GM18907 (cell line): Measurements from ENCODE around the gene UPK3B.
"Not testable (repeated sequence)": the region's sequence is repeated elsewhere in the genome, so short reads cannot be mapped to it uniquely, and the experiment has no call there.

Experiments used
- ATAC-seq: cut with Tn5 transposase; IDR thresholded peaks from one replicate; pipeline ENCODE4 v1.9.1; 2021; ENCODE audit warnings: mild to moderate bottlenecking, moderate library complexity; ENCODE audit not compliant: unreplicated experiment

The UPK3B gene

GRCh38 chr7:76509931-76510877 lies at the start of gene UPK3B:
Gene UPK3B, plus strand, starts transcription at chr7:76510552. Its CDS starts 101 bp downstream, at chr7:76510653.
- ATAC-seq = no peak

- not testable (repeated sequence) for ATAC-seq
Observed at GRCh38 chr7:76460767-76461166, 49.6 kb upstream of the UPK3B start.

GRCh38 chr7:76461464-76462101 lies 48.8 kb upstream of the UPK3B start, which contains the start of gene DTX2:
Gene DTX2, plus strand, starts transcription at chr7:76461709. Its CDS starts 18,801 bp downstream, at chr7:76480510.
- peak; percentile 98 for ATAC-seq

GRCh38 chr7:76462271-76462882 lies 48.0 kb upstream of the UPK3B start:
- peak; percentile 14 for ATAC-seq

- not testable (repeated sequence) for ATAC-seq
Observed at GRCh38 chr7:76464959-76465358, 45.4 kb upstream of the UPK3B start.

GRCh38 chr7:76465950-76466349 lies 44.4 kb upstream of the UPK3B start:
- ATAC-seq = not testable (repeated sequence)

GRCh38 chr7:76467743-76468404 lies 42.5 kb upstream of the UPK3B start:
- not testable (repeated sequence) for ATAC-seq

- ATAC-seq = not testable (repeated sequence)
Observed at GRCh38 chr7:76471556-76472221, 38.7 kb upstream of the UPK3B start.

GRCh38 chr7:76473097-76473496 lies 37.3 kb upstream of the UPK3B start:
- not testable (repeated sequence) for ATAC-seq

GRCh38 chr7:76476280-76476679 lies 34.1 kb upstream of the UPK3B start:
- ATAC-seq = not testable (repeated sequence)

GRCh38 chr7:76476742-76477474 lies 33.4 kb upstream of the UPK3B start:
- not testable (repeated sequence) for ATAC-seq

- not testable (repeated sequence) for ATAC-seq
Observed at GRCh38 chr7:76479628-76480027, 30.7 kb upstream of the UPK3B start.

- not testable (repeated sequence) for ATAC-seq
Observed at GRCh38 chr7:76480403-76481253, 29.7 kb upstream of the UPK3B start.

- ATAC-seq = not testable (repeated sequence)
Observed at GRCh38 chr7:76482660-76483059, 27.7 kb upstream of the UPK3B start.

- ATAC-seq = not testable (repeated sequence)
Observed at GRCh38 chr7:76483081-76483480, 27.3 kb upstream of the UPK3B start.

GRCh38 chr7:76484456-76484855 lies 25.9 kb upstream of the UPK3B start:
- not testable (repeated sequence) for ATAC-seq

- peak; percentile 15 for ATAC-seq
Observed at GRCh38 chr7:76485822-76486610, 24.3 kb upstream of the UPK3B start.

- peak; percentile 98 for ATAC-seq
Observed at GRCh38 chr7:76486618-76487017, 23.7 kb upstream of the UPK3B start.
